Measurements from ENCODE around the gene AFF3. TPM values are rescaled to one million over a fixed set of nuclear protein-coding genes. Genes with fewer than 3 reads are reported as not detected.

The AFF3 gene
- total RNA-seq, 4 donors from 2014 or later: 3.1 to 5.0 (median 3.7) TPM

DNA sequence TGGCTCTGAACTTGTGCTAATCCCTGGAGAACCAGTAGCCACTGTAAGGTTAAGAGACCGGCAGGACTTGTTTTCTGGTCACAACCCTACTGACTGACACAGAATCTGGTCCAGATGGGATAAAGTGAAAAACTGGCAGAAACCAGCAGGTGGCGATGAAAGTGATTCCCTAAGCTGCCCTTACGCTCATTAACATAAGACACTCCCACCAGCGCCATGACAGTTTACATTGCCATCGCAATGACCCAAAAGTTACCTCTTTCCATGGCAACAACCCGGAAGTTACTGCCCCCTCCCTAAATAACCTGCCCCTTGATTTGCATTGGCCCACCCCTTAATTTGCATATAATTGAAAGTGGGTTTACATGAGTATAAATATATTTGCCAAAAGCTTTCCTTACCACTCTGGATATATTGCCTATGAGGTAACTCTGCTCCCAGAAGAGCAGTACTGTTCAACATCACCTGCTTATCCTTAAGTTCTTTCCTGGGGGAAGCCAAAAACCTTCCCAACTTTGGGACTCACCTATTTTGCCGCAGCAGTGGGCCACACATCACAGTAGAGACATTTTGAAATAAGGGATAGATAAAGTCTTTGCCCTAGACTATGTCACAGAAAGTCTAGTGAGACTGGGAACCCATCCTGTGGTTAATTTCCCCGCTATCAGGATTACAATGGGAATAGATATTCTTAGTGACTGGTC is 35.8 kb upstream of the AFF3 start:
- TF ChIP-seq POLR2AphosphoS5 (IDR thresholded peaks at IDR 0.05) (no peak), POLR2A (IDR thresholded peaks at IDR 0.05) (no peak), EP300 (IDR thresholded peaks at IDR 0.05) (no peak)
- TF ChIP-seq, protein P1, sequence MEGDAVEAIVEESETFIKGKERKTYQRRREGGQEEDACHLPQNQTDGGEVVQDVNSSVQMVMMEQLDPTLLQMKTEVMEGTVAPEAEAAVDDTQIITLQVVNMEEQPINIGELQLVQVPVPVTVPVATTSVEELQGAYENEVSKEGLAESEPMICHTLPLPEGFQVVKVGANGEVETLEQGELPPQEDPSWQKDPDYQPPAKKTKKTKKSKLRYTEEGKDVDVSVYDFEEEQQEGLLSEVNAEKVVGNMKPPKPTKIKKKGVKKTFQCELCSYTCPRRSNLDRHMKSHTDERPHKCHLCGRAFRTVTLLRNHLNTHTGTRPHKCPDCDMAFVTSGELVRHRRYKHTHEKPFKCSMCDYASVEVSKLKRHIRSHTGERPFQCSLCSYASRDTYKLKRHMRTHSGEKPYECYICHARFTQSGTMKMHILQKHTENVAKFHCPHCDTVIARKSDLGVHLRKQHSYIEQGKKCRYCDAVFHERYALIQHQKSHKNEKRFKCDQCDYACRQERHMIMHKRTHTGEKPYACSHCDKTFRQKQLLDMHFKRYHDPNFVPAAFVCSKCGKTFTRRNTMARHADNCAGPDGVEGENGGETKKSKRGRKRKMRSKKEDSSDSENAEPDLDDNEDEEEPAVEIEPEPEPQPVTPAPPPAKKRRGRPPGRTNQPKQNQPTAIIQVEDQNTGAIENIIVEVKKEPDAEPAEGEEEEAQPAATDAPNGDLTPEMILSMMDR (IDR thresholded peaks at IDR 0.05): peak in 1 of 2 donors; percentile 13
- Histone ChIP-seq H3K4me1 (peaks cover 8% of the 10 kb centered on the region), H3K9me3 (no peaks in the 10 kb centered on the region), H3K36me3 (no peaks in the 10 kb centered on the region), H3K4me3 (no peak overlapping the region), H3K27me3 (no peaks in the 10 kb centered on the region), H3K27ac (no peak overlapping the region)
- WGBS: 65% methylated on average over 8 of the region's 8 CpGs
- DNase-seq (ENCODE audit: low spot score in 2 of 2): no peak

DNA sequence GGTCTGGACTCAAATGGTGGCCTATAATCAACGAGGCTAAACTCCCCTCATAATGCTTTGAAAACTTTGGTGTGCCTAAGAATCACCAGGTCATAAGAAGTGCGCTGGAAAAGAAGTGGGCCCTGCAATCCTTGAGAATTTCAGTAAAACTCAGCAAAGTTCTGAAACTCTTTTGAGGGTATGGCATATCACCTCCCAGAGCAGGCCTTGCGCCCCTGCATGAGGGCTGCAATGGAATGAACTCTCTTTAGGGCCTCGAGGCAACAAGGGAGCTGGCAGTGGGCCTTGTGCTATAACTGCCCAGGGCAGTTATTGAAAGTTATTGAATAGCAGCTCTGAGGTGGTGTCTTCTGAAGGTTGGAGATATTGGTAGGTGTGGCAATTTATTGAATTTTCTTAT is 34.5 kb upstream of the AFF3 start:
- Histone ChIP-seq H3K9me3 (no peaks in the 10 kb centered on the region), H3K27me3 (no peaks in the 10 kb centered on the region), H3K27ac (no peak overlapping the region), H3K4me3 (no peak overlapping the region), H3K36me3 (no peaks in the 10 kb centered on the region), H3K4me1 (no peaks in the 10 kb centered on the region)
- no peak for DNase-seq (ENCODE audit: low spot score in 2 of 2)
- WGBS: 85% methylated on average over 4 of the region's 4 CpGs
- TF ChIP-seq POLR2A (IDR thresholded peaks at IDR 0.05): no peak
- TF ChIP-seq POLR2AphosphoS5 (IDR thresholded peaks at IDR 0.05): no peak
- TF ChIP-seq, protein P1 (IDR thresholded peaks at IDR 0.05): no peak

DNA sequence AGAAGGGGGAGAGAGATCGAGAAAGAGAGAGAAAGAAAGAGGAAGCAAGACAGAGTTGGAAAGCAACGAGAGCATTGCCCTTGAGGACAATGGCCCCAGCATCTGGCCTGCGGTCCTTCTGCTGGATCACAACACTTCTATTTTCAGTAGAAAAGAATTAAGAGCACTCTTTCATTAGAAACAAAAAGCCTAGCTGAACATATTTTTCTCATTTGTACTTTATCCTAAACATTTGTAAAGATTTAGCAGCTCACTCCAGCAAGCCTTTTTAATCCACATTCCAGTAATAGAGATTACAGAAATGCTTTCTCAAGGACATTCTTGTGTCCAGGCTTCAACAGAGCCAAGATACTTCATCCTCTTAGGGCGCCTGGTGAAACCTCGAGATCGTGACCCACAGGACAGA is 31.6 kb upstream of the AFF3 start:
- TF ChIP-seq POLR2AphosphoS5 (IDR thresholded peaks at IDR 0.05) (no peak), EP300 (IDR thresholded peaks at IDR 0.05) (no peak), POLR2A (IDR thresholded peaks at IDR 0.05) (no peak)
- TF ChIP-seq, protein P1 (IDR thresholded peaks at IDR 0.05): no peak
- Histone ChIP-seq H3K27ac (no peak overlapping the region), H3K9me3 (no peaks in the 10 kb centered on the region), H3K4me3 (no peak overlapping the region), H3K36me3 (no peaks in the 10 kb centered on the region), H3K4me1 (no peaks in the 10 kb centered on the region), H3K27me3 (no peaks in the 10 kb centered on the region)
- DNase-seq (ENCODE audit: low spot score in 2 of 2): no peak
- 62% methylated on average over 6 of the region's 6 CpGs for WGBS

DNA sequence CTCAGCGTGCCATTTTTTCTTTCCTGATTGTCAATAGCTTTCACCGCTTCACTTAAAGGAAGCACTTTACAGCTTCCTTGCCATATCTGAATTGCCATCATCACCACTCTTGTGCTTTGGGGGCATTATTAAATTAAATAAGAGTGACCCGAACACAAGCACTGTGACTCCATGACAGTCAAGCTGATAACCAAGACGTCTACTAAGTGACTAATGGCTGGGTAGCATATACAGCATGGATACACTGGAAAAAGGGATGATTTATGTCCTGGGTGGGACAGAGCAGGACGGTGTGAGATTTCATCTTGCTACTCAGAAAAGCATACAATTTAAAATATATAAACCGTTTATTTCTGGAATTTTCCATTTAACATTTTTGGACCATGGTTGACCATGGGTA is 24.3 kb upstream of the AFF3 start:
- Histone ChIP-seq H3K9me3 (peaks cover 4% of the 10 kb centered on the region), H3K4me3 (no peak overlapping the region), H3K36me3 (no peaks in the 10 kb centered on the region), H3K27ac (no peak overlapping the region), H3K4me1 (no peaks in the 10 kb centered on the region), H3K27me3 (no peaks in the 10 kb centered on the region)
- DNase-seq (ENCODE audit: low spot score in 2 of 2): no peak
- no peak for TF ChIP-seq POLR2A (IDR thresholded peaks at IDR 0.05)
- TF ChIP-seq EP300 (IDR thresholded peaks at IDR 0.05): no peak
- TF ChIP-seq, protein P1 (IDR thresholded peaks at IDR 0.05): no peak
- no peak for TF ChIP-seq POLR2AphosphoS5 (IDR thresholded peaks at IDR 0.05)
- WGBS: 91% methylated on average over 6 of the region's 6 CpGs

DNA sequence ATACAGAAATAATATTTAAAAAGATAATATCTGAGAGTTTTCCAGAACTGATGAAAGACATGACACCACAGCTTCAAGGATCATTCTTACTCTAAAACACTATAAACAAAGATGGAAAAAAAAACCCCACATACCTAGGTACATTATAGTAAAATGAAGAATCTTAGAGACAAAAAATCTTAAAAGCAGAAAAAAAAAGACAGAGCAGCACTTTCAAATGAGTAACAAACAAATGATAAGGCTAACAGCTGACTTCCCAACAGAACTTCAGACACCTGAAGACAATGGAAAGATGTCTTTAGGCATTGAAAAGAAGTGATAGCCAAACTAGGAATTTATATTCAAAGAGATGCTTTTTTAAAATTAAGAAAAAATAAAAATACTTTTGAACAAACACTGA is 21.2 kb upstream of the AFF3 start:
- TF ChIP-seq EP300 (IDR thresholded peaks at IDR 0.05) (no peak), POLR2A (IDR thresholded peaks at IDR 0.05) (no peak), POLR2AphosphoS5 (IDR thresholded peaks at IDR 0.05) (no peak)
- TF ChIP-seq, protein P1 (IDR thresholded peaks at IDR 0.05): no peak
- Histone ChIP-seq H3K4me3 (no peak overlapping the region), H3K36me3 (no peaks in the 10 kb centered on the region), H3K27ac (no peak overlapping the region), H3K9me3 (peaks cover 4% of the 10 kb centered on the region), H3K4me1 (no peaks in the 10 kb centered on the region), H3K27me3 (no peaks in the 10 kb centered on the region)
- DNase-seq (ENCODE audit: low spot score in 2 of 2): no peak
